ENCODE data around the gene ENPP3. TPM values are rescaled to one million over a fixed set of nuclear protein-coding genes. Genes with fewer than 3 reads are reported as not detected.
"Not testable (repeated sequence)": the region's sequence is repeated elsewhere in the genome, so short reads cannot be mapped to it uniquely, and the experiment has no call there.

The ENPP3 gene
- total RNA-seq, 1 experiment from 2014 or later = 0.48 TPM

DNA sequence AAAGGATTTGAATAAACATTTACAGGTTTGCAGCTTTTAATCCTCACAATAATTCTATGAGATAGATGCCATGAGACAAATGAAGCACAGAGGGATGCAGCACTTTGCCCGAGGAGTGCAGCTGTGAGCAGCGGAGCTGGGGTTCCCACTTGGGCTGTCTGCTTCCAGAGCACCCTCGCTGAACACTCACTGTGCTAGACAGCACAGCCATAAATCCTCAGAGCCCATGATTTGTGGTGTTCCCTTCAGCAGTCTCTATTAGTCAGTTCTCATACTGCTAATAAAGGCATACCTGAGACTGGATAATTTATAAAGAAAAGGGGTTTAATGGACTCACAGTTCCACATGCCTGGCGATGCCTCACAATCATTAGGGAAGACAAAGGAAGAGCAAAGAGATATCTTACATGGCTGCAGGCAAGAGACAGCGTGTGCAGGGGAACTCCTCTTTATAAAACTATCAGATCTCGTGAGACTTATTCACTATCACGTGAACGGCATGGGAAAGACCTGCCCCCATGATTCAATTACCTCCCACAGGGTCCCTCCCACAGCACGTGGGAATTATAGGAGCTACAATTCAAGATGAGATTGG, 99.0 kb downstream of the ENPP3 start:
- DNase-seq (ENCODE audit: low read depth) = peak; percentile 33

DNA sequence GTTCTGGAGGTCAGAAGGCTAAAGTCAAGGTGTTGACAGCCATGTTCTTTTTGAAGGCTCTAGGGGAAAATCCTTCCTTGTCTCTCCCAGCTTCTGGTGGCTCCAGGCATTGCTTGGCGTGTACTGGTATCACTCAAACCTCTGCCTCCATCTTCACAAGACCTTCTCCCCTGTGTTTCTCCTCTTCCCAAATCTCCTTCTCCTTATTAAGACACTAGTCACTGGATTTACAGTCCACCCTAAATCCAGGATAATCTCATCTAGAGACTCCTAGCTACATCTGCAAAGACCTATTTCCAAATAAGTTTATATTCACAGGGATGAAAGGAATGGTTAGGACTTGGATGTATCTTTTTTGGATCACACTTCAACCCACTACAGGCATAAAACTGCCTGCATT, 99.7 kb downstream of the ENPP3 start:
- no peak for DNase-seq (ENCODE audit: low read depth)

DNA sequence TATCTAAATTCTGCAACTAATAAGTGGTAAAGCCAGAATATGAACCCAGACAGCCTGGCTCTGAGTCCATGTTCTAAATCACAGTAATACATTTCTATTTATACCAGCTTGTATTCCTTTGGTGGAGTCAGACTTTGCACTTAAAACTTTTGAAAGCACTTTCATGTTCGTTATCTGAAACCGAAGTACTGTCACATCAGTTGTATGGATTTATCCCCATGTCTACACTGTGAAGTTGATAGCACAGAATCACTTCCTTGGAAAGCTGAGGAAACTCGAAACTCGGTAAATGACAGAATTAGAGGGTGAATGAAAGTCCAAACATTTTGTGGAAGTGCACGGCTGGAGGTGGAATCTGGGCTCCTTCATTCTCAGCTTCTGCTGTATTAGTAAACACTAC, 102.0 kb downstream of the ENPP3 start:
- no peak for DNase-seq (ENCODE audit: low read depth)

DNA sequence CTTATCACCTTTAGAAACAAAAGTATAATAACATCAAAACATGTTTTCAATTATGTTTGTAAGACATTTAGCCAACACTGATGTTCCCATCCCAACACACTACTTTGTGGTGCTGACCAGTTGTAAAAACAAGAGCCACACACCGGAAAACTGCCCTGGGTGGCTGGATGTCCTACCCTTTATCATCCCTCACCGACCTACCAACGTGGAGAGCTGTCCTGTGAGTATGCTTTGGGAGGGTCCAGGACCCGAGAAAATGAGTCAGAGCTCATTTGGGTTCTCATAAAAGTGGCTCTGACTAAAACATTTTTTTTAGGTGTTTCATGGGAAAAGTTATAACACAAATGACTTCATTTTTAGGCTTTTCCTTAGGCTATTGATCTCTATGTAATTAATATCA, 103.1 kb downstream of the ENPP3 start:
- peak; percentile 58 for DNase-seq (ENCODE audit: low read depth)

DNA sequence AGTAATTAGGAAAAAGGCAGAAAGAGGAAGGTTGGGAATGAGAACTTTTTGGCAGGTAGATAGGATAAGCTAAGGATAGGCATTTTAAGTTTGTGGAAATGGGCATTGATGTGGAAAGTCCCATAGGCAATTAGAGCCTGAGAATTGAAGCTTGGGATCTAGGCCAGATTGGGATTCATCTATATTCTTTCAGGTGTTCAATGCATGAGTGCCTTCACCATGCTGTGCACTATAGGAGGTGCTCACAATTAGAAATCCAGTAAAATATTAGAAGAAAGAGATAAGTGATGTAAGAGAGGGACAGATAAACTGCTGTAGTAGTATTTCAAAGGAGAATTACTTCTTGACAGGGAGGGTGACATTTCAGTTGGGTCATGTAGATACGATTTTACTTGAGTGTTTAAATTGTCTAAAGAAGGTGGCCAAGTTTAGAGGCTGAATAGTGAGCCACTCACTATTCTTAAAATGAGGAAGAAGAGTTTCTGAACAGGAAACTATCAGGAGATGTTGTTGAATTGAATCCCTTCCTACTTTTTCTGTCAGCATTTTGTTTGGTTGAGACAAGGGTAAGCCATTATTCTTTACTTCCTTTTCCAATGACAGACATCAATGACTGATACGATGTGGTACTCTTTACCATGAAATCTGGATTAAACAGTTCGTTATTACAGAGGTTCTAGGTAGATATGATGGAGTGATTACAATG, 104.7 kb downstream of the ENPP3 start:
- no peak for DNase-seq (ENCODE audit: low read depth)

DNA sequence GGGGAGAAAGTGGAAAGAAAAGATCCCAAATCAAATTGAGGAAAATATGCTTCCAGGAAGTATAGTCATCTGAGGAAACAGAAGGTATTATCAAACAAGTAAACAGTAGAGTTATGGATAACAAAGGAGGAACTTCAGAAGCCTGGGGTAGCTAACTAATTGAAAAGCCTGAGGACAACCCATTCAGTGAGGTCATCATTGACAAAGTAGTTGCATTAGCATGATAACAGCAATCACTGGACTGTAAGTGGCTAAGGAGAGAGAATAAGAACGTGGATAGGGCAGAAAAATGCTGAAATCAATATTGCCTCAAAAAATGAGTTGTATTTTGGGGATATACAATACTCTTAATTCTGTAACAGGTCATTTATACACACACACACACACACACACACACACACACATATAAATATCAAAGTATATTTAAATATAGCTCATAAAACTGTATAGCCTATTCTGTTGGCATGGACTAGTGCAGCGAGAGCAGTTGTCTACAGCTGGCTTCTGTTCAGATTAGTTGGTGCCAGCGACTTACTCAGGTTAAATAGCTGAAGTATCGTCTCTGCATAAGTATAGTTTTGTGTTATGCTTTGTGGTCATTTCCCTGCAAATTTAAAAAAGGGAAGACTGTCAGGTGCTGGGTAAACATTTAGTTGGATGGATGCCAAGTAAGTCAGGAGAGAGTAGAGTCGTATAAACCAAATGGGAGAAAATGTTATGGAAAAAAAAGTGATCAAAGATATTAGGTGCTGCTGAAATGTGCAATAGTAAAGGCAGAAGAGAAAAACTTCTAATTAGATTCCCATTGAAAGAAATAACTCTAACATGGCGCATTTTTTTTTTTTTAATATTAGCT, 107.6 kb downstream of the ENPP3 start:
- DNase-seq (ENCODE audit: low read depth) = no peak

DNA sequence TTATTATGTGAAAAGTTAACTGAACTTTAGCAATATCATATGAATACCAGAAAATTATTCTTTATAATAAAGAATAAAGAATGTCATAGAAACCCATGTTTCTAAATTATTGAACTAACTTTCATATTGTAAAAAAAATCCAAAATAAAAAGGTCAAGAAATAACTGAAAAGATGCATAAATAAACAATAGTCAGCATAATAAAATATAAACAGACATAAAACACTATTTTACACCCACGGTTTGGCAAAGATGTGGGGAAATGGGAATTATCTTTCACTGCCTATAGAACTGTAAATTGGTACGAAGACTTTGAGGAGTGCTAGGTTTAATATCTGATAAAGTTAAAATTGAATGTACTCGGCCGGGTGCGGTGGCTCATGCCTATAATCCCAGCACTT, 108.4 kb downstream of the ENPP3 start:
- no peak for DNase-seq (ENCODE audit: low read depth)

DNA sequence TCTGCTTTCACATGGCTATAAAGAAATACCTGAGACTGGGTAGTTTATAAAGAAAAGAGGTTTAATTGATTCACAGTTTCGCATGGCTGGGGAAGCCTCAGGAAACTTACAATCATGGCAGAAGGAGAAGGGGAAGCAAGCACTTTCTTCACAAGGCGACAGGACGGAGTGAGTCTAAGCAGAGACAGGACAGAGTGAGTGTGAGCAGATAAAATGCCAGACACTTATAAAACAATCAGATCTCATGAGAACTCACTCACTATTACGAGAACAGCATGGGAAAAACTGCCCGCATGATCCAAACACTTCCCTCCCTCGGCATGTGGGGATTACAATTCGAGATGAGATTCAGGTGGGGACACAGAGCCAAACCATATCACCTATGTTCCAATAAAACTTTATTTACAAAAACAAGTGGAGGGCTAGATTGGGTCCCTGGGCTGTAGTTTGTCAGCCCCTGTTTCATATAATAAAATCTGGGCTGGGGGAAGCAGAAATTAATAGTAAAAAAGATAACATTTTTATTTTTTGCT, 110.8 kb downstream of the ENPP3 start:
- no peak for DNase-seq (ENCODE audit: low read depth)

DNA sequence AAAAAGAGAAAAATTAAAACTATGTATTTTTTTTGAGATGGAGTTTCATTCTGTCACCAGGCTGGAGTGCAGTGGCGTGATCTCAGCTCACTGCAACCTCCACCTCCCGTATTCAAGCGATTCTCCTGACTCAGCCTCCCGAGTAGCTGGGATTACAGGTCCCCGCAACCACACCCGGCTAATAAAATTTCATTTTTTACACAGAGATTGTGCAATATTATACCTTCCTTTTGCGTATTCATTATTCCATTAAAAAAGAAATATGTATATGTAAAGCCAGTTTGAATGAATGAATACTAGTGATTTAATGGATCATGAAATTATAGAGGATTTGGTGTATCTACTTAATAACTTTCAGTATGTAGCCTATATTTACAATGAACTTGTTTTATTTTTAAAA, 111.9 kb downstream of the ENPP3 start:
- DNase-seq (ENCODE audit: low read depth) = no peak

DNA sequence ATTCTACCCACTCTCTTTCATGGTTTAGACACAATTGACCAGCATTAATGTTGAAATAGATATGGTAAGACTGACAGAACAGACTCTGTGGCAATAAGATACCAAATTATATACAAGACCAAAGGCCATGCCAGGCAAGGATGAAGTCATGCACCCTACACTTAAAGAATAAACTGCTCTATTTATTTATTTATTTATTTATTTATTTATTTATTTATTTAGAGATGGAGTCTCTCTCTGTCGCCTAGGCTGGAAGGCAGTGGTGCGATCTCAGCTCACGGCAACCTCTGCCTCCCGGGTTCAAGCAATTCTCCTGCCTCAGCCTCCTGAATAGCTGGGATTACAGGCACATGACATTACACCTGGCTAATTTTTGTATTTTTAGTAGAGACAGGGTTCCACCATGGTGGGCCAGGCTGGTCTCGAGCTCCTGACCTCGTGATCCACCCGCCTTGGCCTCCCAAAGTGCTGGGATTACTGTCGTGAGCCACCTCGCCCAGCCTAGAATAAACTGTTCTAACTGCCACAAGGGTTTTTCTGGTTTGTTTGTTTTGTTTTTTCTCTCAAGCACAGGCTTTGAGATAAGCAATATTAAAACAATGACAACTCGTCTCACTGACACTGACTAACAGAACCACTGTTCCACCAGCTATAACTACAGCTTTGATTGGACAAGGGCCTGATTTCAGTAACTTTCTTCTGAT, 114.1 kb downstream of the ENPP3 start:
- not testable (repeated sequence) for DNase-seq (ENCODE audit: low read depth)

DNA sequence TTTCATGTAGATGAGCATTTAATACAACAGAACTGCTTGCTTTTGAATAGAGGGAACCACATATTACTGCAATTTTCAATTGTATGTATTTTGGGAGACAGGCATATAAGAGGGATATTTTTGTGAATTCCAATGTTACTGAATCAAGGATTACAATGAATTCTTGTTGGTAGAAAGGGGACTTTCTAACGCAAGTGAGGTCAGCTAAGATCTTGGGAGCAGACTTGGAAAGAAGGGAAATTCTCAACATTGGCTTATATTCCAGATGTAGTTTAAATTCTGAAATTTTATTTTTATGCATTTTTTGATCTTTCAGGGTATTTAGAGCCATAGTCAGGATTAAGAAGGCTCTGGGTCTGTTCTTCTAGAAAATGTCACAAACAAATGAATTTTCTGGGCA, 117.0 kb downstream of the ENPP3 start:
- DNase-seq (ENCODE audit: low read depth) = peak; percentile 16

DNA sequence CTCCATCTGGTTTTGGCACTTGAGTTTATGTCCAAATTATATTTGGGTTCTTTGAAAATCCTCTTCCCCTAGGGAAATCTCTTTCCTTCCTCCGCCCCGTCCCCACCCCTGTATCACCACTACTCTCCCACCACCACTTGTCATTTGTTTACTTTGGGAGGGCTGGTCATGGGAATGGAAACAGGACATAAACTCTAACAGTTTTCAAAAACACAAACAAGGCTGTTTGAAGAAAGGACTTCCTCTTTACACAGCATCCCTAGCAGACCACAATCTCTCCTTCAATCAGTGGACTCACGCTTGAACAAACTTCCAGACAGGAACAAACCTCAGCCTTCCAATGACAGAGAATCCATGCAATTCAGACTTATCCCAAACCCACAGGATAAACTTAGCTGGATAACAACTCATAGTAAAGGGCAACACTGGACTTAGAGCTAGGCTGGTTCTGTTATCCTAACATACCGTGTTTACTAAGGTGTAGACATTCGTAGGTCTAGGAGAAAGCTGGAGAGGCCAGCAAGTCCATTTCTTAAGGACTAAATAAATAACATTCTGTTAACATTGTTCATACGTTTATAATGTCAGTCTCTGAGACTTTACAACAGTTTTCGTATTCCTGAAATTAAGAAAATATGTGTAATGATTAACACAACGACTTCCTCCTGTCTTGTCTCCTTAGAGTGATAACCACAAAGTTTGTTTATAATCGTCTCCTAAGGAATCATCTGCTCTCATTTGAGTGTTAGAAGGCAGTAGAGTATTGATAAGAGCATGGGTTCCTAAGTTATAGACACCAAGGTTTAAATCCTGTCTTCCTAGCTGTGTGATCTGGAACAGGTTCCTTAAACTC, 117.8 kb downstream of the ENPP3 start:
- peak; percentile 93 for DNase-seq (ENCODE audit: low read depth)

DNA sequence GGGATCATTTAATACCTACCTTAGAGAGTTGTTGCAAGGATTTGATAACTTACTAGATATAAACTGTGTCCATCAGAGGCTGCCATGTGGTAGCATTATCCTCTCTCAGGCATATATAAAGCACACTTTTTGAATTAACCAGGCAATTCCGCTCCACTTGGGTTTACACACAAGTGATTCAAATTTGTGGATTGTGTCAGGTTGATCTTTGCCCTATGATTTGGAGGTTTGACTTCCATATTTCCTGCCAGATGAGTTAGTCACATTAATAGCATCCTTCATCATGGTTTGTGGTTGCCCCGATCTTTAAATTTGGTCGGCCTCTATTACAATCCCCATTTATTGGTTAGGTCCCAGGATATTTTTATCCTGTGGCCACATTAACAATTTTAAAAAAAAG, 118.5 kb downstream of the ENPP3 start:
- DNase-seq (ENCODE audit: low read depth) = peak; percentile 97

DNA sequence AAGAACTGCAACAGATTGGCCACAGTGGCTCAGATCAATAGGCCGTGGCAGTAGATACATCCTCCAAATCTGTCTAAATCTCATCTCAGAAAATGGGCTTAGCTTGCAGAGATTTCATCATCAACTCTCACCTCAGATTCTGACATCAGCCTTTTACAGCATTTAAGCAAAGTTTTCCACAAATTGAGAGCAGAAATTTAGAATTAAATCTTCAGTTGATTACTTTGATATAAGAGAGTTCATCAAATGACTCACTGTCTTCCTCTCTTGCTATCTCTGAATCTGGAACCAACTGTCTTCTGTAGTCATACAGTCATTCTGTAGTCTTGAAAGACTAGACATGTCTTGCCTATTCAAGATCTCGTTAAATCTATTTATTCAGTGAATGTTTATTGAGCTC, 118.9 kb downstream of the ENPP3 start:
- DNase-seq (ENCODE audit: low read depth) = peak; percentile 74

DNA sequence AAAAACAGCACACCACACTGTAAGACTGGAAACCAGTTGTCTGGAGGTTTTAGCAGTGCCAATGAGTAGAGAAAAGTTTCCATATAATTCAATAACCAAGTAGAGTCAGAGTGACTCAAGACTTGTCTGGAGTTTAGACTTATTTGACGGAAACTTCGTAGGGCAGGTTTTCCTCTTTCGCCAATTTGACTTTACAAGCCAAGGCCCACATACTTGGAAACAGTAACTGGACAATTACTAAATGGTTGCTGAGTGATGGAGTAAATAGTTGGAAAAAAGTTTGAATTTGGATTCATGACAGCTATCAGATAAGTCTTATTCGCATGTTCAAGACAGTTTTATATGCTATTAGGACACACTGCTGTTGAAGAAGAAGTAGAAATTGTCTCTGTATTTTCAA, 121.8 kb downstream of the ENPP3 start:
- no peak for DNase-seq (ENCODE audit: low read depth)

DNA sequence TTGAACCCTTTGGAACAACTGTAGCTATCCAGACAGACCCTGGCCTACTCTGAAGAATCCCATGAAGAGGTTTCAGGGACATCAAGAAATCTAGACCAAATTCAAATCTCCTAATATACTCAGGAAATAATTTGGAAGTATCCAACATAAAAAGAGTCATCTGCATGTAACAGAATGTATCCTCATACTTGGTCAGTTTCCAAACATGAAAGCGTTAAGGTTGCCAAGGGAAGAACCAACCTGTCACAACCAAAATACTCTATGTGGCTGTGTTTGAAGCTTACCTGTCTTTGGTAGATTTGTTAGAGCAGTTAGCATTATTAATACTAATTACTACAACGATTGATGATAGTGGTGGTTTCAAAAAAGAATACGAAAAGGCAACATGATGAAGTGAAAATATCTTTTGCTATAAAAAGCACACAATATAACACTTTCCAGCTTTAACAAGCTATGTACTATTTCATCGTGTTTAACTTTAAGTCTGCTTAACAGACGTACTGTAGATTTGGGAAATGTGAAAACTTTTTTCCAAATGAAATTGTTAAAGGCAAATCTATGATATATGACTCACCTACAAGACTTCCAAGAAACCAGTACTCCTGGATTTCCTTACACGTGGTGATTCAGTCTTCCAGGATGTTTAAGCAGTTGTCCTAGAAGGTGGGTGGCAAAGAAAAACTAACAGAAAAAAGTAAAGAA, 124.1 kb downstream of the ENPP3 start:
- DNase-seq (ENCODE audit: low read depth) = peak; percentile 64

DNA sequence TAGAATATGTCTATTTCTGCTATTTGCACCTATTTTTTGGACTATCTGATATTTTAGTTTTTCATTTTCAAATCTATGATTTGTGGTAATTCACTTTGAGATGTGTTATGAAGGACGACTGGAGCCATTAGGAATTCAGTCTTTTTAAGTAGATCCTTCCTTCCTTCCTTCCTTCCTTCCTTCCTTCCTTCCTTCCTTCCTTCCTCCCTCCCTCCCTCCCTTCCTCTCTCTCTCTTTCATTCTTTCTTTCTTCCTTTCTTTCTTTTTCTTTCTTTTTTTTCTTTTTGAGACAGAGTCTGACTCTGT, 124.6 kb downstream of the ENPP3 start:
- DNase-seq (ENCODE audit: low read depth) = no peak

DNA sequence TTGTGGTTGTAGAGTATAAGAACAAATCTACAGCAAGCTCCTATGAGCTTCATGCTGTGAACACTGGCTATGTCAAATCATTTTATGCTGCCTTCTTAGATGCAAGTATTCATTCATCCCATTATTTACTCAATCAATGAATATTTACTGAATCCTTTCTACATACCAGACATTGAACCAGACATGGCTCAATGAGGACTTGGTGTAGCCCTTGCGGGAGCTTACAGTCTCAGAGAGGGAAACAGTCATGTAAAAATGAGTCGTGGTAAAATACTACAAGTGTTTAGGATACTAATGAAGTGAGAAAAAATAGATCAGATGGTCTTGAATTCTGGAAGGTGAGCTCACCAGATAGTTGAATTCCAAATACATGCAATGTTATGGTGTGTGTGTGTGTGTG, 125.9 kb downstream of the ENPP3 start:
- no peak for DNase-seq (ENCODE audit: low read depth)

DNA sequence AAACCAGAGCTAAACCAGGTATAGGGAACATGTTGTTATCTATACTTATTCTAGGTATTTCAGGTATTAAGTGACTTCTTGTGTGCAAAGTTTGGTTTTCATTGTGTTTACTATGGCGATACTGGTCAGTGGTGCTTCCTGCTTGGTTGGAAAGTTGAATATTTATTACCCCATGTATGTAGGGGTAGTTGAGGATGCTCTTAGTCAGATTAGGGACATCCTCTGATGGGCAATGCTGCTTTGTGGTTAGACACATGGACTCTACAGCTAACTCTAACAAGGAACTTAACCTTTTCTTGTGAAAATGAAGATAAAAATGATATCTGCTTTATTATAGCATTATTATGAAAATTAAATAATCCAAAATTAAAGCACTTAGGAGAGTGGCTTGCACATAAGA, 126.6 kb downstream of the ENPP3 start:
- DNase-seq (ENCODE audit: low read depth) = no peak

DNA sequence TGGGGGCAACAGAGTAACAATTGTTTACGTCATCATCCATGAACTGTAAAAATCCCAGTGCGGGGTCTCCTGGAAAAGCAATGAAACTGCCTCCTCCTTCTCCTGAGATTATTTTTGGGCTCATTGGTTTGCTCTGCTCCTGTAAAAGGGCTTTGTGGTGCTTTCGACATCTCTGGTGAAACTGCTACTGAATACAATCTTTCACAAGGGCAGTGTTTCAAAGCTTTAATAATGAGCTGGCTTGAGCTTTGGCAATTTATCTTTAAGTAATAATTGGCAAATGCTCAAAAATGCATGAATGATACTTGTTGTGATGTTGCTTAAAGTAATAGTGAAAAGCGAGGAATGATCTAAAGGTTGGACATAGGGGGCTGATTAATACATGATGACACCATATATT, 127.2 kb downstream of the ENPP3 start:
- no peak for DNase-seq (ENCODE audit: low read depth)

Data from RPMI7951 (cell line).